Omental fat pad (tissue), 4 donors: ENCODE data around the gene CLTCL1. TPM values are rescaled to one million over a fixed set of nuclear protein-coding genes. Genes with fewer than 3 reads are reported as not detected.

ENCODE experiments used
- ATAC-seq: fragments of 150-250 bp; one replicate; pipeline ENCODE4 v1.9.1; 2016; ENCODE audit warnings: mild to moderate bottlenecking, moderate library complexity; ENCODE audit not compliant: low FRiP score
- DNase-seq: peaks from one replicate; pipeline ENCODE4 v3.0.0-alpha.2; 2019; ENCODE audit warnings: low spot score
- total RNA-seq, 4 donors: library from RNA; depleted of rRNA; stranded (reverse); fragments of >200 nt; gene quantifications; one replicate each; pipeline ENCODE4 v1.1.0, GENCODE V29; 2016
- TF ChIP-seq, protein P1 (sequence below), 3 donors: fragments of 450-650 bp; IDR thresholded peaks; one replicate each; pipeline ENCODE4 v1.5.1; 2016 to 2017; ENCODE audit warnings: antibody characterized with exemption in 3 of 3, mild to moderate bottlenecking in 3 of 3, moderate library complexity in 2 of 3

The CLTCL1 gene
- total RNA-seq, 4 donors from 2014 or later, result 5.0 to 14.3 (median 5.9) TPM

DNA sequence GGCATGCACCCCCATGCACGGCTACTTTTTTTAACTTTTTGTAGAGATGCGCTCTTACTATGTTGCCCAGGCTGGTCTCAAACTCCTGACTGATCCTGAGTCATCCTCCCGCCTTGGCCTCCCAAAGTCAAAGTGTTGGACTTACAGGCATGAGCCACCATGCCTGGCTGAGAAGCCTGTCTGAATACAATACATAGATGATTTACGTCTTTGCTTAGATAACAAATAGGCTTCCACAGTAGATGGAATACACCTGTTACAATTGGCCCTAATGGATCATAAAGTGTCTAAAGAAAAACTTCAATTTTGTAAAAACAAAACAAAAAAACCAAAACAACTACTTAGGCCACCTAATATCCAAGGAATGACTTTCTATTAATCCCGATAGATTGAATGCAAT is 13.0 kb upstream of the CLTCL1 start:
- TF ChIP-seq, protein P1, sequence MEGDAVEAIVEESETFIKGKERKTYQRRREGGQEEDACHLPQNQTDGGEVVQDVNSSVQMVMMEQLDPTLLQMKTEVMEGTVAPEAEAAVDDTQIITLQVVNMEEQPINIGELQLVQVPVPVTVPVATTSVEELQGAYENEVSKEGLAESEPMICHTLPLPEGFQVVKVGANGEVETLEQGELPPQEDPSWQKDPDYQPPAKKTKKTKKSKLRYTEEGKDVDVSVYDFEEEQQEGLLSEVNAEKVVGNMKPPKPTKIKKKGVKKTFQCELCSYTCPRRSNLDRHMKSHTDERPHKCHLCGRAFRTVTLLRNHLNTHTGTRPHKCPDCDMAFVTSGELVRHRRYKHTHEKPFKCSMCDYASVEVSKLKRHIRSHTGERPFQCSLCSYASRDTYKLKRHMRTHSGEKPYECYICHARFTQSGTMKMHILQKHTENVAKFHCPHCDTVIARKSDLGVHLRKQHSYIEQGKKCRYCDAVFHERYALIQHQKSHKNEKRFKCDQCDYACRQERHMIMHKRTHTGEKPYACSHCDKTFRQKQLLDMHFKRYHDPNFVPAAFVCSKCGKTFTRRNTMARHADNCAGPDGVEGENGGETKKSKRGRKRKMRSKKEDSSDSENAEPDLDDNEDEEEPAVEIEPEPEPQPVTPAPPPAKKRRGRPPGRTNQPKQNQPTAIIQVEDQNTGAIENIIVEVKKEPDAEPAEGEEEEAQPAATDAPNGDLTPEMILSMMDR (IDR thresholded peaks at IDR 0.05), result no peak
- DNase-seq (no peak), ATAC-seq (no peak)

DNA sequence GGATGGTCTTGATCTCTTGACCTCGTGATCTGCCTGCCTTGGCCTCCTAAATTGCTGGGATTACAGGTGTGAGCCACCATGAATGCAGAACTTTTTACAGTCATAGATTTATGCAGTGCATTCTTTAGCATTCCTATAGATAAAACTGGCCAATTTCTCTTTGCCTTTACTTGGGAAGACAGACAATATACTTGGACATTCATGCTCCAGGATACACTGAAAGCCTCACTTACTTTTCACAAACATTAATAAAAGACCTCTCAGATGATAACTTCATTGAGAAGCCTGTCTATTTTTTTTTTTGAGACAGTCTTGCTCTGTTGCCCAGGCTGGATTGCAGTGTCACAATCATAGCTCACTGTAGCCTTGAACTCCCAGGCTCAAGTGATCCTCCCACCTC is 12.3 kb upstream of the CLTCL1 start:
- TF ChIP-seq, protein P1 (IDR thresholded peaks at IDR 0.05), result no peak
- DNase-seq, result no peak
- ATAC-seq, result no peak

DNA sequence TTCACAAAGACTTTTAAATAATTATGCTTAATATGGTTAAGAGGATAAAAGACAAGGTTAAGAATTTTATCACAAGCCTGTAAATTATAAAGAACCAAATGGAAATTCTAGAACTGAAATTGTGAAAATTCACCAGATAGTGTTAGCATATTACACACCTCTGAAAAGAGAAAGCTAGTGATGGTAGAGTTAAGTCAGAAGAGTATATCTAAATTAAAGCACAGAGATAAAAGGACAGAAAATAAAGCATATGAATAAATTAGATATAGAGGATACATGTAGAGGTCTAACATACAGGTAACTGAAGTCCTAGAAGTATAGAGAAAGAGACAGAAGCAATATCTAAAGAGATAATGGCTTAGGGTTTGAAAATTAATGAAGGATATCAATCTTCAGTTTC is 4.2 kb upstream of the CLTCL1 start:
- TF ChIP-seq, protein P1 (IDR thresholded peaks at IDR 0.05), result no peak
- ATAC-seq, result no peak

DNA sequence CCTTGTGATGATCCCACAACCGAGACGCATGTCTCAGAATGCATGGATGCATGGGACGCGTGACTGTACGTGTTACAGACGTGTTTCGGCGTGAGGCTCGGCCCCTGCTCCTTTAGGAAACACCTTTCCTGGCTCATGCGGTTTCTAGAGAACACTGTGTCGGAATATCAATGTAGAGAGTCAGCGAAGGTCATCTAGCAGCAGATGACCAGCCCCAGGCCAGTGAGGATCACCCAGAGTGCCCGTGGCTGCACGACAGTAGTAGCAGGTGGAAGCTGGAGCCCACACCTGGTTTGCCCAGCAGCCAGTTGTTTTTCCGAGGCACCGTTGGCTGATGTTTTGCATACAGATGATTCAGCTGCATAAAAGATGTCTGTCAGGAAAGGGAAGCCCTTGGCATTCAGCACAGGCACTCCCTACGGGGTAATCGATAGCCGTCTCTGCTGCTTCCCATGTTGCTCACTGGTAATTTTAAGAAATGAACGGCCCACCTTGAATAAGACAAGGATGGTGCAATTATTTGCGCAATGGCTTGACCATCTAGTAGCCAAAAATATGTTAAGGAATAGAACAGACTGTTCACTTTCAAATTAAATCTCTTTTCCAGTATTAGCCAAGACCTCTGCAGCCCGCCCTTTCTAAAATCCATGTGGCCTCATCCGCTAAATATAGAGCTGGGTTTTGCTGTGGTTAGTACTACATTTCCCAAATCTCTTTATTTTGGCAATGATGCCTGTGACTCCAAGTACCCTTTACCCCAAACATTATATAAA is 1.1 kb upstream of the CLTCL1 start:
- TF ChIP-seq, protein P1 (IDR thresholded peaks at IDR 0.05), result no peak
- DNase-seq, result no peak
- ATAC-seq, result peak; percentile 65

More for the DNA sequence above, 4.2 kb upstream of the CLTCL1 start:
- no peak for DNase-seq

DNA sequence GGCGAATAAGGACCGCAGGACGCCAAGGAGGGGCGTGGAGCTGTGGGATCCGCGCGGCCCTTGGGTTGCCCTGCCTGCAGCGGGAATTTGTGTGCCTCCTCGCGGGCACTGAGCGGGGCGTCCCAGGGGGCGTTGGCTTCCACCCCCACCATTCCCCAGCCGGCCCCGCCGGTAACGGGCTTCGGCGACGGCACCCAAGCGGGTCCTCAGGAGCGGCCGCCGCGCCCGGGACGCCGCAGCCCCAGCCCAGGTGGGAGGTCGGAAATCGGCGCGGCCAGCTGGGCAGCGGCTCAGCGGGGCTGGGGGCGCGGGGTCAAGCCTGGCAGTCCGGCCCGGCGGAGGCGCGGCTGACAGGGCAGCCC is 320 bp downstream of the CLTCL1 start:
- ATAC-seq (no peak), DNase-seq (no peak)
- TF ChIP-seq, protein P1 (IDR thresholded peaks at IDR 0.05), result no peak

GRCh38 chr22:19290400-19291217 is 910 bp downstream of the CLTCL1 start:
- TF ChIP-seq, protein P1 (IDR thresholded peaks at IDR 0.05), result no peak

More at GRCh38 chr22:19290400-19291217, 910 bp downstream of the CLTCL1 start:
- ATAC-seq (no peak), DNase-seq (no peak)
